ENCODE results near the gene SPATA2L. TPM values are rescaled to one million over a fixed set of nuclear protein-coding genes. Genes with fewer than 3 reads are reported as not detected.
A peak's percentile ranks its signal among the peaks of the same experiment; 100 is the strongest.

Gene SPATA2L
- total and polyA plus RNA-seq, 2 of the 13 experiments (the other 11 are each of a cell fraction or from before 2014, with no cell fraction given): 9.1 to 20.7 TPM

- TF ChIP-seq ZNF3 (CRISPR knock-in tag; IDR thresholded peaks at IDR 0.05) (no peak), KDM6A (CRISPR knock-in tag; IDR thresholded peaks at IDR 0.05; ENCODE audit: low read depth) (no peak), SIX1 (CRISPR knock-in tag; IDR thresholded peaks at IDR 0.05; ENCODE audit: borderline replicate concordance) (no peak), CHCHD3 (CRISPR knock-in tag; IDR thresholded peaks at IDR 0.05) (peak; percentile 90), ZNF772 (CRISPR knock-in tag; IDR thresholded peaks at IDR 0.05) (no peak; the same call in 1 of the 2 replicates), CENPX (CRISPR knock-in tag; IDR thresholded peaks at IDR 0.05) (no peak), TEAD3 (CRISPR knock-in tag; optimal IDR thresholded peaks at IDR 0.05; ENCODE audit: borderline replicate concordance) (peak; percentile 17), RXRA (CRISPR knock-in tag; IDR thresholded peaks at IDR 0.05) (peak; percentile 64), ONECUT2 (CRISPR knock-in tag; IDR thresholded peaks at IDR 0.05) (no peak), FOXP4 (CRISPR knock-in tag; IDR thresholded peaks at IDR 0.05) (peak; percentile 14; the same call in 1 of the 2 replicates), GRHL1 (CRISPR knock-in tag; conservative IDR thresholded peaks at IDR 0.05) (no peak), ZIK1 (CRISPR knock-in tag; IDR thresholded peaks at IDR 0.05; ENCODE audit: borderline replicate concordance, low read depth) (no peak), RBM39 (IDR thresholded peaks at IDR 0.05; ENCODE audit: low read depth, low read length, poor library complexity, severe bottlenecking) (no peak), ZNF335 (CRISPR knock-in tag; IDR thresholded peaks at IDR 0.05) (0 out of 2 replicates have a peak, but pooled peaks have one; percentile 0), ZFP41 (CRISPR knock-in tag; IDR thresholded peaks at IDR 0.05; ENCODE audit: borderline replicate concordance) (no peak), HNF4G (IDR thresholded peaks at IDR 0.05; ENCODE audit: borderline replicate concordance, low read depth, low read length) (peak; percentile 42; the same call in 1 of the 2 replicates), HNF4G (CRISPR knock-in tag; IDR thresholded peaks at IDR 0.05; ENCODE audit: borderline replicate concordance, low read depth) (no peak; the same call in 1 of the 2 replicates), ZNF607 (CRISPR knock-in tag; IDR thresholded peaks at IDR 0.05; ENCODE audit: borderline replicate concordance) (peak; percentile 85), FLYWCH1 (CRISPR knock-in tag; IDR thresholded peaks at IDR 0.05) (no peak), ZNF414 (CRISPR knock-in tag; IDR thresholded peaks at IDR 0.05) (peak; percentile 49; the same call in 1 of the 2 replicates), HOXD1 (CRISPR knock-in tag; IDR thresholded peaks at IDR 0.05) (no peak; the same call in 1 of the 2 replicates)
- TF ChIP-seq, protein P1, sequence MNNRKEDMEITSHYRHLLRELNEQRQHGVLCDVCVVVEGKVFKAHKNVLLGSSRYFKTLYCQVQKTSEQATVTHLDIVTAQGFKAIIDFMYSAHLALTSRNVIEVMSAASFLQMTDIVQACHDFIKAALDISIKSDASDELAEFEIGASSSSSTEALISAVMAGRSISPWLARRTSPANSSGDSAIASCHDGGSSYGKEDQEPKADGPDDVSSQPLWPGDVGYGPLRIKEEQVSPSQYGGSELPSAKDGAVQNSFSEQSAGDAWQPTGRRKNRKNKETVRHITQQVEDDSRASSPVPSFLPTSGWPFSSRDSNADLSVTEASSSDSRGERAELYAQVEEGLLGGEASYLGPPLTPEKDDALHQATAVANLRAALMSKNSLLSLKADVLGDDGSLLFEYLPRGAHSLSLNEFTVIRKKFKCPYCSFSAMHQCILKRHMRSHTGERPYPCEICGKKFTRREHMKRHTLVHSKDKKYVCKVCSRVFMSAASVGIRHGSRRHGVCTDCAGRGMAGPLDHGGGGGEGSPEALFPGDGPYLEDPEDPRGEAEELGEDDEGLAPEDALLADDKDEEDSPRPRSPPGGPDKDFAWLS (CRISPR knock-in tag; IDR thresholded peaks at IDR 0.05; ENCODE audit: borderline replicate concordance): no peak
- TF ChIP-seq, protein P2, sequence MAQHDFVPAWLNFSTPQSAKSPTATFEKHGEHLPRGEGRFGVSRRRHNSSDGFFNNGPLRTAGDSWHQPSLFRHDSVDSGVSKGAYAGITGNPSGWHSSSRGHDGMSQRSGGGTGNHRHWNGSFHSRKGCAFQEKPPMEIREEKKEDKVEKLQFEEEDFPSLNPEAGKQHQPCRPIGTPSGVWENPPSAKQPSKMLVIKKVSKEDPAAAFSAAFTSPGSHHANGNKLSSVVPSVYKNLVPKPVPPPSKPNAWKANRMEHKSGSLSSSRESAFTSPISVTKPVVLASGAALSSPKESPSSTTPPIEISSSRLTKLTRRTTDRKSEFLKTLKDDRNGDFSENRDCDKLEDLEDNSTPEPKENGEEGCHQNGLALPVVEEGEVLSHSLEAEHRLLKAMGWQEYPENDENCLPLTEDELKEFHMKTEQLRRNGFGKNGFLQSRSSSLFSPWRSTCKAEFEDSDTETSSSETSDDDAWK (CRISPR knock-in tag; IDR thresholded peaks at IDR 0.05): no peak
Observed at GRCh38 chr16:89700649-89701424, 668 bp downstream of the SPATA2L start (continued).
